ENCODE measurements around the gene SLC38A3. TPM values are rescaled to one million over a fixed set of nuclear protein-coding genes. Genes with fewer than 3 reads are reported as not detected.

The SLC38A3 gene
- total and polyA plus RNA-seq, 2 of the 8 experiments (the other 6 are each of a cell fraction or from before 2014, with no cell fraction given), result 1.2 to 3.7 TPM

DNA sequence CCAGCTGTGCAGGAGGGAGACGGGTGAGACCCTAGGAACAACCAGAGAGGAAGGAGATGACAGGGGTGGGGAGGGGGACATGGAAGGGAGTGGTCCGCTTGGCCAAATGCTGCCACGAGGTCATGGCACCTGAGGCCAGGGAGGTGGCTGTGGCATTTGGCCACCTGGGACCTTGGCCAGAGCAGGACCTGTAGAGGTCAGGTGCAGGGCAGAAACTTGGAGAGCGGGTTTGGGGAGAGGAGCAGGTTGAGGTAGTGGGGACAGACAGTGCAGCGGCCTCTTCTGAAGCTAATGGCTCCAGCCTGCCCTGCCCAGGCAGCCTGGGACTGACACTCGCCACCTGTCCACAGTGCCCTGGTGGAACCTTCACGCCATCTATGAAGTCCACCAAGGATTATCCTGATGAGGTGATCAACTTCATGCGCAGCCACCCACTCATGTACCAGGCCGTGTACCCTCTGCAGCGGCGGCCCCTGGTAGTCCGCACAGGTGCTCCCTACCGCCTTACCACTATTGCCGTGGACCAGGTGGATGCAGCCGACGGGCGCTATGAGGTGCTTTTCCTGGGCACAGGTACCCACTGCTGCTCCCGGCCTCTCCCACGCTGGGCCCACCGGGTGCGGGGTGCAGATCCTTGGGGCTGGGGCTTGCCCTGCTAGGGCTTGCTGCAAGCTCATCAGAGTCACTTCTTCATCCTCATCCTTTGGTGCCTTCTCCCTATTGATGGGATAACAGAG, 20.7 kb upstream of the SLC38A3 start (continued):
- TF ChIP-seq ZNF274 (IDR thresholded peaks at IDR 0.05; ENCODE audit: borderline replicate concordance, extremely low read depth, low read length) (no peak), TBP (IDR thresholded peaks at IDR 0.05; ENCODE audit: low read depth, low read length) (no peak), YY1 (IDR thresholded peaks at IDR 0.05; ENCODE audit: low read depth, low read length) (no peak), CBX5 (IDR thresholded peaks at IDR 0.05; ENCODE audit: low read depth, low read length) (no peak), ASH2L (IDR thresholded peaks at IDR 0.05; ENCODE audit: low read length) (no peak), FOSL1 (IDR thresholded peaks at IDR 0.05; ENCODE audit: insufficient read depth, low read depth, low read length) (no peak), SP4 (IDR thresholded peaks at IDR 0.05; ENCODE audit: low read length) (no peak)

Measured in H1 (cell line).